Astrocyte of the hippocampus (primary cell): ENCODE data around the gene ATP2B3.

ENCODE experiments used
- DNase-seq: peaks from one replicate; pipeline ENCODE4 v3.0.0; 2011; ENCODE audit warnings: low read depth, low spot score

The ATP2B3 gene

DNA sequence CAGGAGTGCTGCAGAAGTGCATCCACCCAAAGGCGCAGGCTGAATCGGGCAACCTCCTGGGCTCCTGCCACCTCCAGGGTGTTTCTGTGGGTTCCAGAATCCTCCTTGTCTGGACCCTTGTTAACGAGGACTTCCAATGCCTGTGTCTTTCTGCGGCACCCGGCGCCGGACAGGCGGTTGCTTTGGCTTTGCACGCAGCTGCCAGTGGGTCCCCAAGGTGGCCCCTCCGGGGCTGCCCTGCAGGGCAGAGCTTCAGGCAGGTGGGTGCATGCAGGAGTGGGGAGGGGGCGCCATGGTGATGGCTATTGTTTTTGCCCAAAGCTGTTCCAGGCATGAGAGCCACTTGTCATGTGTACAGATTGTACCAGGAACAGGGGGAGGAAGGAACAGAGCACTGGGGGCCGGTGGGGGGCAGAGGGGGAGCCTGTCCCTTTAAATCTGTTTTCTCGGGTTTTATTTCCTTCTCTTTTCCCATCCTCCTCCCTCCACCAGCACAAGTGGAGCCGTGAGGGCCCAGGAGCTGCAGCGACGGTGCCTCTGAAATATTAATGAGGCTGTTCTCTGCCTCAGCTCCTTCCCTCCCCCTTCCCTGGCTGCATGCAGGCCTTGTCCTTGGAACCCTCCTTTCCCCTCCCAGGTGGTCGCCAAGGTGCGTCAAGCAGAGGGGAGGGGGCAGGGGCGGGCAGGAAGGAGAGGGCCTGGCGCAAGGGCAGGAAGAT, 13.1 kb downstream of the ATP2B3 start:
- DNase-seq = no peak

DNA sequence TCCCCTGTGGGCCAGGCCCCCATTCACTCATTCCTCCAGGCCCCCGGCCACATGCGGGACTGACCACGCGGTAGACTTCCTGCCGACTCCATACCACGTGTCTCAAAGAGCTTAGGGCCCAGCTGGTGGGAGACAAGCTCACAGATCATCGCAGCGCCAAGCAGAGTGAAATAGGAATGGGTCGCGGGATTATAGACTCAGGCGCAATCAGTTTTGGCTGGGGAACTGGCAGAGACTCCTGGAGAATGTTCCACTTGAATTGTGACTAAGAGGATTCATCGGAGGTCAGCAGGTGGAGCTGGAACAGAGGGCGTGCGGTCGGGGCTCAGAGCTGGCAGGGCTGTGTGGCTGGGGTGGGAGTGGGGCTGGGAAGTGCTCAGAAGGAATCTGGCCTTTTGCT, 15.6 kb downstream of the ATP2B3 start:
- DNase-seq = no peak

- DNase-seq = no peak
Observed at GRCh38 chrX:153537080-153537479, 19.6 kb downstream of the ATP2B3 start.

DNA sequence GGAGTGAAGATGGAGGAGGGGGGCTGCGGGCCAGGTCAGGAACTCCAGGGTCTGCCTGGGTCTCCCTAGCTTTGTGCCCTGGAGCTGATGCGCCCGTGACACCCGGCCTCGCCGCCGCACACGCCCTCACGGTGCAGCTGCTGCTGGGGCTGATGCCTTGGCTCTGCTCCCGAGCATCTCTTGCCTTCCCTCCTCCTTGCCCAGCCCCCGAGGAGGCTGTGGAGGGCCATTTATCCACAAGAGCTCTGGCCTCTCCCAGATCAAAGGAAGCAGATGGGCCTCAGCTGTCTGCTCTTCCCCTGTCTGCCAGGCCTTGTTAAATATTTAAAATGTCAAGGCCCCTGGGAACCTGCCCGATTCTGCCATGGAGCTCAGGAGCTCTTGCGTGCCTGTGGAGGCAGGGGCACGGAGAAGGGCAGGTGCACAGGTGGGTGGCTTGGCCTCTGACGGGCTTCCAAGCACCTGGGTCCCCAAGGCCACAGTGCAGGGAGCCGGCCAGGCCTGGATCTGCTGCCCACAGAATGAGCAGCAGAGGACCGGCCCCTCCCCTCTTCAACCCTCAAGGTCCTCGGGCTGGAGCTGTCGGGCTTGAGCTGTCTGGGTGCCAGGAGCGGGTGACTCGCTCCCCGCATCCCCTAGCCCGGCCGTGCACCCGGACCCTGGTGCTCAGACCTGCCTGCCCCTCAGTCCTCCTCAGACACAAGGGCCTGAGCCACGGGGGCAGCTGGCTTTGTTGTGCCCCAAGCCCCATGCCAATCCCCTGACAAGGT, 20.3 kb downstream of the ATP2B3 start:
- DNase-seq = no peak

DNA sequence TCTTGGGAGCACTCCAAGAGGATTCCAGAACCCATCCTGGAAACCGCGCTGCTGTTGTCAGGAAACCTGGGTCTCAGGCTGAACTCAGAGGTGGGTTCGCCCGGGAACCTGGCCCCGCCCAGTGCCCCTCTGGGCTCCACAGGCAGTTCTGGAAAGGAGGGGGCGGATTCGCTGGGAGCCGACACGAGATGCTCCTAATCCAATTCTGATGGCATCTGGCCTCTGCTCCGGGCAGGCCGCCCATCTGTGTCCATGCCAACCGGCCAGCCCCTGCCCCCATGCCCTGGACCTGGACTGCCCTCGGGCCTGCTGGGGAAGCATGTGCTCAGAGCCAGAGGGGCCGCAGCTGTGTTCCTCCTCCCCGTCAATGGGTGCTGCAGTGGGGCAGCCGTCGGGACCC, 21.0 kb downstream of the ATP2B3 start:
- no peak for DNase-seq

DNA sequence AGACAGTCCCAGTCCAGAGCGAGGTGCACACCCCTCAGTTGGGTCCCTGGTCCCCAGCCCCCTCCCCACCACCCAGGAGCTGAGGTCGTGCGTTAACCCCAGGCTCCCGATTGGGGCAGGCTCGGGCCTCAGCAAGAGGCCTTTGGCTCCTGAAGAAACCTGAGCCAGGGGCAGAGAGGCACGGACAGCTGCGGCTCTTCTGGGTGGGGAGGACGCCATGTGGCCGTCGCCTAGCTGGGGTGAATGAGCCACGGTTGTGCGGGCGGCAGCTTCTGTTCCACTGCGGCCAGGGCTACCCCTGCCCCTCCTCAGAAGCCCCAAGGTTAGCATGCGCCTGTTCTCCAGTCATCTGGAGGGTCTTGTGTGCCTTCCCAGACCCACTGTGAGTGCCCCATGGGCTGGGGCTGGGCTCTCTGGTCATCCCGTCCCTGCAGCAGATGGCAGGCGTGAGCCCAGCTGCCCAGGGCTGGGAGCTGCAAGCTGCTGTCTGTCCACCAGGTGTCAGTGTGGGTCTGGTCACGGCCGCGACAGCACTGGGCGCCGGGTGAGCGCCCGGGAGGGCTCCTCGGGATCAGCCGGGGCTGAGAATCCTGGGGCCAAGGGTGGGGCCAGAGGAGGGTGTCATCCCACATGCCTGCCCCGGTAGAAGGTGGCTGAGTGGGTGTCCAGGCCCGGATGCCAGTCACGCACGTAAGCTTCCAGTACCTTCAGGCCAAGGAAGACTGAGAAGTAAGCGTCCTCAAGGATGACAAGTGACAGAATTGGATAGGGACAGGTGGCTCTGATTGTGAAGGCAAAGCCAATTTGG, 21.9 kb downstream of the ATP2B3 start:
- DNase-seq = peak; percentile 77

- no peak for DNase-seq
Observed at GRCh38 chrX:153539979-153540358, 22.5 kb downstream of the ATP2B3 start.

DNA sequence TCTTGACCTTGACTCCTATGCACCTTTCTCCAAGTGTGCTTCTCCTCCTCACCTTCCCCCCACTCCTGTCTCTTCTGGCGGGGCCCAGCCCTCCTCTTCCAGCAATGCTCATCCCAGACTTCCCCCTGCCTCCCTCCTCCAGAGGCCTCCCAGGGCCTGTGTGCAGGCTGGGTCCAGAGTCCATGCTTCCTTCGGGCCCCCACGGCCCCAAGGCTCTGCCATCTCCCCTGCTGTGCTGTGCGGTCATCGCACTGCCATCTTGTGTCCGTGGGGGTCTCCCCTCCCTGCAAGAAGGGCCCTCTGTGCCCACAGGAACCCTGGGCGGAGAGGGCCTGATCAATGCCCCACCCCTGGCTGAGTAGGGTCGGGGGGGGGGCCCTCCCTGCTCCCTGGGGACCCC, 27.3 kb downstream of the ATP2B3 start:
- DNase-seq = no peak

- DNase-seq = no peak
Observed at GRCh38 chrX:153546386-153546785, 28.9 kb downstream of the ATP2B3 start.

GRCh38 chrX:153547195-153547594, 29.8 kb downstream of the ATP2B3 start:
- no peak for DNase-seq

DNA sequence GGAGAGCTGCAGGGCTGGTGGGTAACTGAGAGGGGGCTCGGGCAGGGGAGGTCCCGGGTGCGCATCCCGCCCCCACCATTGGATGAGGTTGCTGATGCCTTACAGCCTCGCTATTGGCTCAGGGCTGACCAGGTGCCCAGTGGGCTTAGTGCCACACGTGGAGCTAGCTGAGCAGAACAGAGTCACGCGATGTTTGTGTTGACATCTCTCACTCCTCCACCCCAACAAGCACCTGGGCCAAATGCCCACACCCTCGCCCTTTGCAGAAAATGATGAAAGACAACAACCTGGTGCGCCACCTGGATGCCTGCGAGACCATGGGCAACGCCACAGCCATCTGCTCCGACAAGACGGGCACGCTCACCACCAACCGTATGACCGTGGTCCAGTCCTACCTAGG, 31.8 kb downstream of the ATP2B3 start:
- DNase-seq = no peak

DNA sequence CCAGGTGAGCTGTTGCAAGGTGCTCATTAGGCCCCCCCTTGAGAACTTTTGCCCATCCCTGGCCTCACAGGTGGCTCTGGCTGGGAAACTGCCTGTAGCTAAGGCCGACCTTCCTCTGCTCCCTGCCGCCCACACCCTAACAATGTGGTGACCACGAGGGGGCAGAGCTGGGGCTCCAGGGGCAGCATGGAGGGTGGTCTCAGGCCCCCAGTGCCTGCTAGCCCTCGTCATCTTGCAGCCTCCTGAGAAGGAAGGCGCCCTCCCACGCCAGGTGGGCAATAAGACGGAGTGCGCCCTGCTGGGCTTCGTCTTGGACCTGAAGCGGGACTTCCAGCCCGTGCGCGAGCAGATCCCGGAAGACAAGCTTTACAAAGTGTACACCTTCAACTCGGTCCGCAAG, 32.4 kb downstream of the ATP2B3 start:
- no peak for DNase-seq

DNA sequence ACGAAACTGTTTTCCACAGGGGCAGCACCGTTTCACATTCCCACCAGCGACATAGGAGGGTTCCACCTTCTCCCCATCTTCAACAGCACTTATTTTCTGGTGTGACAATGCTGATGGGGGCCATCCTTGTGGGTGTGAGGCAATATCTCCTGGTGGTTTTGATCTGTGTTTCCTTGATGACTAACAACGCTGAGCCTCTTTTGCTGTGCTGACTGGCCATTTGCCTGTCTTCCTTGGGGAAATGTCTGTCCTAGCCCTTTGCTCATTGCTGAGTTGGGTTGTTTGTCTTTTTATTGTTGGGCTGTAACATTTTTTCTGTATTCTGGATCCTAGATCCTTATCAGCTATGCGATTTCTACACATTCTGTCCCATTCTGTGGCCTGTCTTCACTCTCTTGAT, 33.7 kb downstream of the ATP2B3 start:
- no peak for DNase-seq

DNA sequence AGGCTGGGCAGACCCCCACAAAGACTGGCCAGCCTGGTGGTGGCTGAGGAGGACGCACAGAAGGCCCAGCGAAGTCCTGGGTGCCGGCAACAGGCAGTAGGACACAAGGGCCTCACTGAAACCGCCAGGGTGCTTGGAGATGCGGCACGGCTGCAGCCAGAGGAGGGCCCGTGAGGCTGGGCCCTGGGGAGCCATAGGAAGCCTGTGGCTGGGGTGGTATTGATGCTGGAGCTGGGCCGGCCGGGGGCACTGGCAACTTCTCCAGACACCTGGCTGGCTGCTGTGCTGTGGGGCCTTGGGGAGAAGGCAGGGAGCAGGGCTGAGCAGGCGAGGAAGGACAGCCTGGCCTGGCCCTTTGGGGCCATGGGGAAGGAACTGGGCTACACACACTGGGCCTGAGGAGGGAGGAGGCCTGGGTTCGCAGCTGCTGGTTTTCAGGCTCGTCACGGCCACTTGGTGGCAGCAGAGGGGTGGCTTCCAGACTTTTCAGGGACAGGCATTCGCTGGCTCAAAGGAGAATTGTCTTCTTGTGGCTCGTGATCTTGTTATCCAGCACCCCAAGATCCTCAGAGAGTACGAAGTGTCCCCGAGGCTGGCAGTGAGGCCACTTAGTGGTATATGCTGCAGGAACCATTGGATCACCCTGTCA, 37.2 kb downstream of the ATP2B3 start:
- peak; percentile 64 for DNase-seq

DNA sequence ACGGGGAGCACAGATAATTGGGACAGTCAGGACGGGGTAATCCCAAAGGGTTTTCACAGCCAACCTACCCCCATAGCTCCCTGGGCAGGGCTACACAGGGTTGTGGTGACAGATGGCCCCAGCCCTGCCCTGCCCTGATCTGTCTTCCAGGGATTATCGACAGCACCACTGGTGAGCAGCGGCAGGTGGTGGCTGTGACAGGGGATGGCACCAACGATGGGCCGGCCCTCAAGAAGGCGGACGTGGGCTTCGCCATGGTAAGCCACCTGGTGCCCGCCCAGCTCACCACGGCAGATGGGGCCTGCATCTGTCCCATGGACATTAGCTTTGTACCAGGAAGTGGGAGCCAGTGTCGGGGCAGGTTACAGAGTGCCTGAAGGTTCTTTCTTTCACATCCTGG, 39.3 kb downstream of the ATP2B3 start:
- DNase-seq = no peak

DNA sequence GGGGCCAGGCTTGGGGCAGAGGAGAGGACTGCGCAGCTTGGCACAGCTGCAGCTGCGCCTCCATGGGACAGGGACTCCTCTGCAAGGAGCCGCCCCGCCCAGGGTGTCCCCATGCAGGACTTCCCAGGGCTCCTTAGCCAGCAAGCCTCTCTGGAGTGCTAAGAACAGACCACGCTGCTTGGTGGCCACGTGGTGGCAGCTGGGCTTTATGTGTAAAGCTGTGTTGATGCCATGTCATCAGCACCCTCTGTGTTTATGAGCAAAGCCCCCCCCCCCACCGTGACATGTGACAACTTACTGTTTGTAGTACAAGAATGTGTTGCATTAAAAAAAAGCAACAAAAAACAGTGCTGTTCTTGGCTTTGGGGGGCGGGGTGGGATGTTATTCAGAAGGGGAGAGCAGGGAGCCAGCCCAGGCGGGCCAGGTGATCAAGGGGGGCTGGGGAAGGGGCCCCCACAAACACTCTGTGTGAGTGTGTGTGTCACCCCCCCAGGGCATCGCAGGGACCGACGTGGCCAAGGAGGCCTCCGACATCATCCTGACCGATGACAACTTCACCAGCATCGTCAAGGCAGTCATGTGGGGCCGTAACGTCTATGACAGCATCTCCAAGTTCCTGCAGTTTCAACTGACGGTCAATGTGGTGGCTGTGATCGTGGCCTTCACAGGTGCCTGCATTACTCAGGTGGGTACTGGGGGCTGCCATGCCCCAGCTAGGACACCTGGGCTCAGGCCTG, 40.3 kb downstream of the ATP2B3 start:
- no peak for DNase-seq

GRCh38 chrX:153560000-153560399, 42.6 kb downstream of the ATP2B3 start:
- DNase-seq = no peak

DNA sequence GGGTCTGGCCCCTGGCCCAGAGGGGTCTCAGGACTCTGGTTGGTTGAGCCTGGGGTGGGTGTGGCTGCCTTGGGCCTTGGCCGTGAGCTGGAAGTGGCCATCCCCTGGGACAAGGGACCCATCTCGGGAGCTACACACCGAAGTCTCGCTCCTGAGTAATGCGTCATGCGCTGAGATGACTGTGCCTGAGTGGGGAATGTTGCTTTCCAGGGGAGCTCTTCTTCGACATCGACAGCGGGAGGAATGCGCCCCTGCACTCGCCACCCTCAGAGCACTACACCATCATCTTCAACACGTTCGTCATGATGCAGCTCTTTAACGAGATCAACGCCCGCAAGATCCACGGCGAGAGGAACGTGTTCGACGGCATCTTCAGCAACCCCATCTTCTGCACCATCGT, 43.0 kb downstream of the ATP2B3 start:
- no peak for DNase-seq

- no peak for DNase-seq
Observed at GRCh38 chrX:153561337-153561736, 43.9 kb downstream of the ATP2B3 start.

GRCh38 chrX:153562546-153562945, 45.1 kb downstream of the ATP2B3 start:
- DNase-seq = no peak

DNA sequence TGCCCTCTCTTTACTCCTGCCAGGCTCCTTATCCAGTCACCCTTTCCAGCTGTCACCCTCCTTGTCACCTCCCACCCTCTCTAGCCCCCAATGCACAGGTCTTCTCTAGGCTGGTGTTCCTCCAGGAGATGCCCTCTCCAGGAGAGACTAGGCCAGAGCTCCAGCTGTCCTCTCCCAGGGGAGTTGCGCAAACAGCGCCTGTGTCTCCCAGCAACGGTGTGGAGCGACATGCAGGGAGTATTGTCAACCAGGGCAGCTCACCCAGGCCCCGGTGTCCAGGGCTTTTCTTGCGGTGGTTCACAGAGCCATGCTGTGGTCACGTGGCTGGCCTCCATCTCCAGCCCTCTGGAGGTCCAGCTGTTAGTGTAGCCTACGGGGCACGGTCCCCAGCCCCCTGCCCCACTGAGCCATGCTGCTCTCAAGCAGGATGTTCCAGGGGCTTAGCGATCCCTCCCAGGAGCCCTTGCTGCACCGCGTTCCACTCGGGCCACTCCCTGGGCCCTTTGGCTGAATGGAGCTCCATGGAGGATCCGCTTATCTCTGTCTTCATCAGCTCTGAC, 46.7 kb downstream of the ATP2B3 start:
- DNase-seq = no peak
